Neural progenitor cell (in vitro differentiated cells): ENCODE measurements around the gene ZCCHC14.
A peak's percentile ranks its signal among the peaks of the same experiment; 100 is the strongest.

Experiments
- EZH2 ChIP-seq: fragments of 200-600 bp; sonication (generic); IDR thresholded peaks from 2 replicates; pipeline ENCODE4 v1.6.1; 2017; ENCODE audit warnings: antibody characterized with exemption, mild to moderate bottlenecking, moderate library complexity
- EZH2phosphoT487 ChIP-seq: fragments of 200-600 bp; sonication (generic); IDR thresholded peaks from 2 replicates; pipeline ENCODE4 v1.6.1; 2017; ENCODE audit warnings: antibody characterized with exemption
- TF ChIP-seq, protein P1 (sequence below): fragments of 200-600 bp; sonication (generic); IDR thresholded peaks from 2 replicates; pipeline ENCODE4 v1.5.1; 2017; ENCODE audit warnings: antibody characterized with exemption, mild to moderate bottlenecking

DNA sequence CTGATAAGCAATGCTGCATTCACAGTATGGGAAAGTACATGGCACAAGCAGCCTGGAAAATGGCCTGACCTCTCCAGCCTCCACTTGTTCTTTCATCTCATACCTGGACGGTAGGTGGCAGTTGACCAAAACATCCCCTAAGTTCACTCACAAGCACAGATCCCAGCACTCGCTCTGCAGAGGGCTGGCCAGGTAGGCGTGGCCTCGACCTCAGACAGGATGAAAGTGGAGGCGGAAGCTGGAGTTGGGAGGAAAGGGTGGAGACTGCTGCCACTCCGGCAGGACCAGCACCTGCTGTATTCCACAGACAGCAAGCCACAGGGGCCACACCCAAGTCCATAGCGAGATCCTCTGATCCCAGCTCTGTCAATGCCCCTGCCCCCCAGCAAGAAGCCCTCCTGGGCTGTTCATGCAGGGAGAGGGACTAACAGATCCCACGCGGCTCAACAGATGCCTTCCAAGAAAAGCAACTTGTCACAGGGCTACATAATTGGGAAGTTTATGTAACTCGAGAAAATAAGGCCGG, 31.3 kb downstream of the ZCCHC14 start:
- TF ChIP-seq, protein P1, sequence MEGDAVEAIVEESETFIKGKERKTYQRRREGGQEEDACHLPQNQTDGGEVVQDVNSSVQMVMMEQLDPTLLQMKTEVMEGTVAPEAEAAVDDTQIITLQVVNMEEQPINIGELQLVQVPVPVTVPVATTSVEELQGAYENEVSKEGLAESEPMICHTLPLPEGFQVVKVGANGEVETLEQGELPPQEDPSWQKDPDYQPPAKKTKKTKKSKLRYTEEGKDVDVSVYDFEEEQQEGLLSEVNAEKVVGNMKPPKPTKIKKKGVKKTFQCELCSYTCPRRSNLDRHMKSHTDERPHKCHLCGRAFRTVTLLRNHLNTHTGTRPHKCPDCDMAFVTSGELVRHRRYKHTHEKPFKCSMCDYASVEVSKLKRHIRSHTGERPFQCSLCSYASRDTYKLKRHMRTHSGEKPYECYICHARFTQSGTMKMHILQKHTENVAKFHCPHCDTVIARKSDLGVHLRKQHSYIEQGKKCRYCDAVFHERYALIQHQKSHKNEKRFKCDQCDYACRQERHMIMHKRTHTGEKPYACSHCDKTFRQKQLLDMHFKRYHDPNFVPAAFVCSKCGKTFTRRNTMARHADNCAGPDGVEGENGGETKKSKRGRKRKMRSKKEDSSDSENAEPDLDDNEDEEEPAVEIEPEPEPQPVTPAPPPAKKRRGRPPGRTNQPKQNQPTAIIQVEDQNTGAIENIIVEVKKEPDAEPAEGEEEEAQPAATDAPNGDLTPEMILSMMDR: peak; percentile 68
- no peak for TF ChIP-seq EZH2
- TF ChIP-seq EZH2phosphoT487: no peak
